Activated CD4-positive, alpha-beta T cell treated with anti-CD3 and anti-CD28 coated beads for 48 hours (primary cell): ENCODE results near the gene MRAP.

Experiments used
- DNase-seq: peaks from one replicate; pipeline ENCODE4 v3.0.0-alpha.2; 2020

MRAP gene

DNA sequence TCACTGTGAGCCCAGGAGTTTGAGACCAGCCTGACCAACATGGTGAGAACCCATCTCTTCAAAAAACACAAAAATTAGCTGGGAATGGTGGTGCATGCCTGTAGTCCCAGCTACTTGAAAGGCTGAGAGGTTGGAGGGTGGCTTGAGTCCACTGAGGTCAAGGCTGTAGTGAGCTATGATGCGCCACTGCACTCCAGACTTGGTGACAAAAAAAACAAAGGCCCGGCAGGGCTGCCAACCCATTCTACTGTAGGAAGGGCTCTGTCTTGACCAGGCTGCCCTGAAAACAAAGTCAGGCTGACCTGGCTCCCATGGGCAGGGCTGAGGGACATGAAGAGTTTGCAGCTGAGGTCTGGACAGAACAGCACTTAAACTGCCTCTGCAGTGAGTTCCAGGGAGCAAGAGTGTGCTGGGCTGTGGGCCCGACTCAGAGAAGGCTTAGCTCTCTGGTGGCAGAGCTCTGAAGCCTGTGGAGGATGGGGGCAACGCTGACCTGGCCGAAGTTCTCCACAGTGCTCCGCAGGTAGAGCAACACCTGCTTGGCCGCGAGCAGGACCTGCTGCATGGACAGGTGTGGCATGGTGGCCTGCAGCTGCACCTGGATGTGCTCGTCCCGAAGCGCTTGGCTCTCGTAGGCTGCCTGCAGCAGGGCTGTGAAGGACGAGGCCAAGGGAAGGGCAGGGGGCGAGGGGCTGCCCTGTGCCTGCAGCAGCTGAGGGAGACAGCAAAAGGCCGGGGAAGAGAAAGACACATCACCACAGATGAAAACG, 51.7 kb downstream of the MRAP start:
- DNase-seq, result no peak

- DNase-seq, result no peak
Measured at GRCh38 chr21:32350981-32351380, 52.3 kb downstream of the MRAP start.

DNA sequence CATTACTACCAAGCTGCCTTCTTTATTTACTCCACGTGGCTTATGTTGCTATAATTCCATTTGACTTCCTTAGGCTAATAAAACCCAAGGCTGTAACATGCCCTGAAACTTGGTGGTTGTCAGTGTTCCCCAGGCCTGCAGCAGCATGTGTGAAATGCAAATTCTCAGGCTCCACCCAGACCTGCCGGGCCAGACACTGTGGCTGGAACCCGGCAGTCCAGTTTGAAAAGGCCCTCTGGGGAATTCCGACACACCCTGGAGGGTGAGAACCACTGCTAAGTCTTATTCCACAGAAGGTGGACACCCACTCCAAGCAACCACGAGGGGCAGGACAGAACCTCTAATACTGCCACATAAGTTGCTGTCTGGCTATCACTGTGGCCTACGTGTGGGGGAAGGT, 52.8 kb downstream of the MRAP start:
- DNase-seq, result no peak

GRCh38 chr21:32352526-32352925, 53.9 kb downstream of the MRAP start:
- DNase-seq, result no peak

- no peak for DNase-seq
Measured at GRCh38 chr21:32353002-32353711, 54.5 kb downstream of the MRAP start.

DNA sequence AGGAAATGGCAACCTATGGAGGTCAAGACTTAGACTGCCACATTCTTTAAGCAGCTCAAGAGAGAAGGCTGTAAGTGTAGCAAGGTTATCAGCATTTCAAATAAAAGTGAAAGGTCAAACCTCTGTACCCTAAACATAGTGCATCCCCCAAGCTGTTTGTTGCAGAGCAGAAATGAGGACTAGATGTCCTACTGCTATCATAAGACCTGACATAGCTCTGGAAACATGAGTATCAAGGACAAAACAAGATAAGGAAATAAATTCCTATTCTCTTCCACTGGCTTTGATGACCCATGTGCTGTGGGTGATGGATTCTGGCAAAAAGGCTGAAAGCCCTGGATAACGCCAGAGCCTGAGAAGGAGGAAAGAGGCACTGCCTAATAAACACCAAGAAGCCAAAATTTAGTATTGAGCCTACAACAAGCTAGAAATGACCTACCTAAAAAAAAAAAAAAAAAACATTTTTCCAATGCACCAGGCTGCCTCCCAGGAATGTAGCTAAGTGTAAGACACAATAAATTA, 58.3 kb downstream of the MRAP start:
- no peak for DNase-seq

GRCh38 chr21:32359719-32360260, 61.1 kb downstream of the MRAP start:
- no peak for DNase-seq

- DNase-seq, result no peak
Measured at GRCh38 chr21:32360401-32360975, 61.8 kb downstream of the MRAP start.
